HCT116 (cell line): ENCODE data around the gene RRAGA. TPM values are rescaled to one million over a fixed set of nuclear protein-coding genes. Genes with fewer than 3 reads are reported as not detected.

Source experiments
- ATAC-seq: fragments of 200-7000 bp; cut with Tn5 transposase; 2 replicates; pipeline ENCODE4 v1.9.1; 2020; ENCODE audit warnings: mild to moderate bottlenecking, moderate library complexity
- BruUV-seq: library from RNA; stranded (reverse); fragments of 400-500 nt; replicated peaks from 2 replicates; lab custom pipeline; 2021; lab: Mats Ljungman, UMichigan
- CTCF ChIA-PET: fragments of 300-600 bp; sonication (Branson Sonifier 250); formaldehyde crosslinking; loops from one replicate; lab custom pipeline; 2021; ENCODE audit warnings: antibody characterized with exemption; lab: Charles Lee
- POLR2A ChIA-PET: fragments of 300-600, 350-600 bp; sonication (Branson Sonifier 250); formaldehyde crosslinking; loops from one replicate; lab custom pipeline; 2021; ENCODE audit warnings: antibody characterized with exemption; lab: Charles Lee
- RAD21 ChIA-PET, 2 experiments: fragments of 300-600 bp; sonication (Branson Sonifier 250); formaldehyde crosslinking; loops; one replicate each; lab custom pipeline; 2023; ENCODE audit warnings: low total read pairs in 2 of 2; ENCODE audit not compliant: uncharacterized antibody in 2 of 2, unreplicated experiment in 2 of 2, low non-redundant PET in 1 of 2; lab: Charles Lee
- DNase-seq: peaks from one replicate; pipeline ENCODE4 v3.0.0-alpha.2; 2010; ENCODE audit warnings: low read depth, low spot score
- H2AFZ ChIP-seq: fragments of 200-600 bp; shearing (Covaris generic), sonication (generic); 2 replicates; pipeline ENCODE4 v1.6.1; 2017; ENCODE audit warnings: low read depth, mixed run types, mixed read lengths, antibody characterized with exemption, low read length; ENCODE audit not compliant: poor library complexity, severe bottlenecking
- H3K27ac ChIP-seq: 2 replicates; pipeline ENCODE4 v1.5.1; 2012; ENCODE audit warnings: low read depth, low read length
- H3K27me3 ChIP-seq: fragments of 200-600 bp; sonication (generic); 2 replicates; pipeline ENCODE4 v1.6.1; 2016; ENCODE audit warnings: mixed run types, low read length, mixed read lengths; ENCODE audit not compliant: insufficient read depth
- H3K36me3 ChIP-seq, 2 experiments: fragments of 200-500 bp in 1 of 2; fragments of 200-600 bp in 1 of 2; sonication (Bioruptor generic) in 1 of 2; sonication (generic) in 1 of 2; 2 replicates each; pipeline versions ENCODE4 v1.5.1 to v1.6.1; 2014 to 2016; ENCODE audit warnings: low read length in 2 of 2, inconsistent platforms in 1 of 2, mixed read lengths in 1 of 2, mixed run types in 1 of 2; ENCODE audit not compliant: insufficient read depth in 2 of 2, control insufficient read depth in 1 of 2
- H3K4me1 ChIP-seq, 2 experiments: fragments of 200-600 bp in 1 of 2; sonication (generic) in 1 of 2; 2 replicates each; pipeline versions ENCODE4 v1.5.1 to v1.6.1; 2012 to 2017; ENCODE audit warnings: low read length in 2 of 2, inconsistent platforms in 1 of 2, mild to moderate bottlenecking in 1 of 2, mixed read lengths in 1 of 2, mixed run types in 1 of 2, moderate library complexity in 1 of 2; ENCODE audit not compliant: insufficient read depth in 2 of 2, control insufficient read depth in 1 of 2
- H3K4me2 ChIP-seq: fragments of 200-600 bp; sonication (generic); 2 replicates; pipeline ENCODE4 v1.6.1; 2017; ENCODE audit warnings: mixed run types, low read length, mixed read lengths
- H3K4me3 ChIP-seq, 2 experiments: fragments of 200-600 bp in 1 of 2; sonication (generic) in 1 of 2; replicated peaks in 1 of 2; 2 replicates each; pipeline ENCODE4 v1.5.1; 2011 to 2016; ENCODE audit warnings: low read length in 2 of 2, control low read depth in 1 of 2, low read depth in 1 of 2, mild to moderate bottlenecking in 1 of 2, mixed read lengths in 1 of 2, mixed run types in 1 of 2
- H3K79me2 ChIP-seq: fragments of 200-600 bp; sonication (generic); 2 replicates; pipeline ENCODE4 v1.6.1; 2017; ENCODE audit warnings: mild to moderate bottlenecking, mixed run types, low read length, moderate library complexity, mixed read lengths; ENCODE audit not compliant: insufficient read depth
- H3K9ac ChIP-seq: fragments of 200-600 bp; sonication (generic); 2 replicates; pipeline ENCODE4 v1.6.1; 2016; ENCODE audit warnings: low read length, mixed read lengths
- H3K9me2 ChIP-seq: fragments of 200-600 bp; sonication (generic), shearing (Covaris generic); 2 replicates; pipeline ENCODE4 v1.6.1; 2017; ENCODE audit warnings: mixed run types, mild to moderate bottlenecking, moderate library complexity; ENCODE audit not compliant: insufficient read depth
- H3K9me3 ChIP-seq, 2 experiments: fragments of 200-500 bp in 1 of 2; fragments of 200-600 bp in 1 of 2; sonication (Bioruptor generic) in 1 of 2; sonication (generic) in 1 of 2; 2 replicates each; pipeline ENCODE4 v1.6.1; 2014 to 2017; ENCODE audit warnings: low read length in 2 of 2, mixed read lengths in 2 of 2, inconsistent platforms in 1 of 2, low read depth in 1 of 2, mild to moderate bottlenecking in 1 of 2, mixed run types in 1 of 2, moderate library complexity in 1 of 2; ENCODE audit not compliant: control insufficient read depth in 1 of 2, insufficient read depth in 1 of 2
- H4K20me1 ChIP-seq: fragments of 200-600 bp; sonication (generic), shearing (Covaris generic); 2 replicates; pipeline ENCODE4 v1.6.1; 2017; ENCODE audit warnings: mixed run types, mild to moderate bottlenecking, moderate library complexity; ENCODE audit not compliant: insufficient read depth
- CBX3 ChIP-seq: IDR thresholded peaks from 2 replicates; pipeline ENCODE4 v1.6.1; 2012; ENCODE audit warnings: low read depth
- CEBPB ChIP-seq: IDR thresholded peaks from 2 replicates; pipeline ENCODE4 v1.6.1; 2012; ENCODE audit warnings: low read depth
- EGR1 ChIP-seq: IDR thresholded peaks from 2 replicates; pipeline ENCODE4 v1.6.1; 2012; ENCODE audit warnings: low read depth
- ELF1 ChIP-seq: IDR thresholded peaks from 2 replicates; pipeline ENCODE4 v1.6.1; 2012; ENCODE audit warnings: low read depth, borderline replicate concordance
- EZH2 ChIP-seq: fragments of 200-600 bp; sonication (generic); IDR thresholded peaks from 2 replicates; pipeline ENCODE4 v1.6.1; 2017; ENCODE audit warnings: antibody characterized with exemption, mixed run types
- EZH2phosphoT487 ChIP-seq: fragments of 200-600 bp; IDR thresholded peaks from 2 replicates; pipeline ENCODE4 v1.6.1; 2018; ENCODE audit warnings: antibody characterized with exemption, borderline replicate concordance
- FOSL1 ChIP-seq: IDR thresholded peaks from 2 replicates; pipeline ENCODE4 v1.6.1; 2012; ENCODE audit warnings: low read depth
- JUND ChIP-seq: IDR thresholded peaks from 2 replicates; pipeline ENCODE4 v1.6.1; 2012
- POLR2A ChIP-seq: IDR thresholded peaks from 2 replicates; pipeline ENCODE4 v1.7.0; 2011; ENCODE audit warnings: borderline replicate concordance; ENCODE audit not compliant: insufficient read depth, insufficient read length; ENCODE audit errors: extremely low read depth
- RAD21 ChIP-seq: IDR thresholded peaks from 2 replicates; pipeline ENCODE4 v1.6.1; 2012; ENCODE audit warnings: low read depth, mild to moderate bottlenecking
- SIN3A ChIP-seq: IDR thresholded peaks from 2 replicates; pipeline ENCODE4 v1.6.1; 2012; ENCODE audit warnings: low read depth
- SRF ChIP-seq: IDR thresholded peaks from 2 replicates; pipeline ENCODE4 v1.6.1; 2012; ENCODE audit warnings: low read depth
- TCF7L2 ChIP-seq: IDR thresholded peaks from 2 replicates; pipeline ENCODE4 v1.7.0; 2011; ENCODE audit warnings: borderline replicate concordance, inconsistent platforms; ENCODE audit not compliant: insufficient read depth, insufficient read length; ENCODE audit errors: extremely low read depth
- YY1 ChIP-seq: IDR thresholded peaks from 2 replicates; pipeline ENCODE4 v1.6.1; 2011; ENCODE audit warnings: low read length, low read depth, moderate library complexity, mild to moderate bottlenecking; ENCODE audit not compliant: insufficient replicate concordance; ENCODE audit errors: extremely low read depth
- ZFX ChIP-seq: fragments of 450-650 bp; IDR thresholded peaks from 2 replicates; pipeline ENCODE4 v1.6.1; 2017
- ZNF274 ChIP-seq: fragments of 200-500 bp; sonication (Bioruptor generic); IDR thresholded peaks from 2 replicates; pipeline ENCODE4 v1.6.1; 2014; ENCODE audit warnings: mild to moderate bottlenecking, low read depth, low read length, inconsistent platforms
- intact Hi-C: fragments of 100-400 bp; cut with micrococcal nuclease; formaldehyde crosslinking; loops from 2 replicates; pipeline ENCODE4 v1.10.0; 2022
- total RNA-seq: library from RNA; stranded (reverse); gene quantifications from one replicate; pipeline ENCODE4 v1.2.1, GENCODE V29; 2021; ENCODE audit not compliant: unreplicated experiment
- TF ChIP-seq, protein P1 (sequence below): IDR thresholded peaks from 2 replicates; pipeline ENCODE4 v1.6.1; 2012
- TF ChIP-seq, protein P2 (sequence below), 3 experiments: fragments of 200-600 bp in 1 of 3; sonication (generic) in 1 of 3; IDR thresholded peaks in 2 of 3; conservative IDR thresholded peaks in 1 of 3; 2 replicates each; pipeline ENCODE4 v1.5.1; 2012 to 2017; ENCODE audit warnings: low read depth in 2 of 3, low read length in 2 of 3, antibody characterized with exemption in 1 of 3, borderline replicate concordance in 1 of 3, control low read depth in 1 of 3, mild to moderate bottlenecking in 1 of 3, mixed read lengths in 1 of 3, mixed run types in 1 of 3, moderate library complexity in 1 of 3; ENCODE audit not compliant: insufficient read depth in 1 of 3
- TF ChIP-seq, protein P3 (sequence below): IDR thresholded peaks from 2 replicates; pipeline ENCODE4 v1.6.1; 2011; ENCODE audit warnings: mild to moderate bottlenecking, low read length, moderate library complexity; ENCODE audit not compliant: insufficient replicate concordance; ENCODE audit errors: extremely low read depth
- TF ChIP-seq, protein P4 (sequence below): IDR thresholded peaks from 2 replicates; pipeline ENCODE4 v1.6.1; 2012

RRAGA gene
- total RNA-seq, 1 experiment from 2014 or later, result 47.3 TPM

DNA sequence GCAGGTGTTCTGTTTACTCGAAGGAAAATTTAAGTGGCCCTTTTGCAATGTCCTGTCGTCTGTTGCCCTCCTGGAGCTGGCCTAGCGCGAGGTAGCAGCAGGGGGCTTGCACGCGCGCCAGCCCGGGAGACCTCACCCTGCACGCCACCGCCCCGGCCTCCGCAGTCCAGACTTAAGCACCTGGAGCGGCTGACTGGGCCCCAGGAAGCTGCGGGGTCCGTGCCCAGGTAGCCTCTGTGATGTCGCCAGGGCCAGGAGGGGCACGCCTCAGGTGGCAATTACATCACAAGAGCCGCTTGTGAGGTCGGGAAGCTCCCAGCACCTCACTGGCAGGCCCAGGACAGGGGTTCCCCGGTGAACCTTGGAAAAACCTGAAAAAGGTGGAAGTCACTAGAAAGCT lies 16.2 kb upstream of the RRAGA start, which contains the start of gene SAXO1:
Gene SAXO1, minus strand, starts transcription at position 195 of the 400 bp plus-strand sequence. CDS start 301 bp downstream, outside the sequence.
- intact Hi-C loops, result no loop called here
- no peaks in the 10 kb centered on the region for H3K4me1 ChIP-seq
- ChIA-PET CTCF (no interaction called here), RAD21 (no interaction called here), POLR2A (no interaction called here)
- H3K9me2 ChIP-seq, result no peaks in the 10 kb centered on the region
- no peak within 1 kb of the TSS for H3K4me2 ChIP-seq
- no peak for ATAC-seq
- BruUV-seq, result no TSS peak
- H3K4me3 ChIP-seq, result no peak within 1 kb of the TSS
- no peak for DNase-seq
- H3K9ac ChIP-seq, result no peak within 1 kb of the TSS
- no peaks in the 10 kb centered on the region for H4K20me1 ChIP-seq
- TF ChIP-seq, protein P1, sequence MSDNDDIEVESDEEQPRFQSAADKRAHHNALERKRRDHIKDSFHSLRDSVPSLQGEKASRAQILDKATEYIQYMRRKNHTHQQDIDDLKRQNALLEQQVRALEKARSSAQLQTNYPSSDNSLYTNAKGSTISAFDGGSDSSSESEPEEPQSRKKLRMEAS, result no peak
- TF ChIP-seq, protein P2, sequence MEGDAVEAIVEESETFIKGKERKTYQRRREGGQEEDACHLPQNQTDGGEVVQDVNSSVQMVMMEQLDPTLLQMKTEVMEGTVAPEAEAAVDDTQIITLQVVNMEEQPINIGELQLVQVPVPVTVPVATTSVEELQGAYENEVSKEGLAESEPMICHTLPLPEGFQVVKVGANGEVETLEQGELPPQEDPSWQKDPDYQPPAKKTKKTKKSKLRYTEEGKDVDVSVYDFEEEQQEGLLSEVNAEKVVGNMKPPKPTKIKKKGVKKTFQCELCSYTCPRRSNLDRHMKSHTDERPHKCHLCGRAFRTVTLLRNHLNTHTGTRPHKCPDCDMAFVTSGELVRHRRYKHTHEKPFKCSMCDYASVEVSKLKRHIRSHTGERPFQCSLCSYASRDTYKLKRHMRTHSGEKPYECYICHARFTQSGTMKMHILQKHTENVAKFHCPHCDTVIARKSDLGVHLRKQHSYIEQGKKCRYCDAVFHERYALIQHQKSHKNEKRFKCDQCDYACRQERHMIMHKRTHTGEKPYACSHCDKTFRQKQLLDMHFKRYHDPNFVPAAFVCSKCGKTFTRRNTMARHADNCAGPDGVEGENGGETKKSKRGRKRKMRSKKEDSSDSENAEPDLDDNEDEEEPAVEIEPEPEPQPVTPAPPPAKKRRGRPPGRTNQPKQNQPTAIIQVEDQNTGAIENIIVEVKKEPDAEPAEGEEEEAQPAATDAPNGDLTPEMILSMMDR (IDR thresholded peaks at IDR 0.05 in 2 of 3, conservative IDR thresholded peaks at IDR 0.05 in 1 of 3; ENCODE audit: borderline replicate concordance in 1 of 3, insufficient read depth in 1 of 3, low read depth in 2 of 3, low read length in 2 of 3), result no peak
- no peak for TF ChIP-seq TCF7L2
- no peak for TF ChIP-seq SRF
- no peak for TF ChIP-seq YY1
- TF ChIP-seq, protein P3, sequence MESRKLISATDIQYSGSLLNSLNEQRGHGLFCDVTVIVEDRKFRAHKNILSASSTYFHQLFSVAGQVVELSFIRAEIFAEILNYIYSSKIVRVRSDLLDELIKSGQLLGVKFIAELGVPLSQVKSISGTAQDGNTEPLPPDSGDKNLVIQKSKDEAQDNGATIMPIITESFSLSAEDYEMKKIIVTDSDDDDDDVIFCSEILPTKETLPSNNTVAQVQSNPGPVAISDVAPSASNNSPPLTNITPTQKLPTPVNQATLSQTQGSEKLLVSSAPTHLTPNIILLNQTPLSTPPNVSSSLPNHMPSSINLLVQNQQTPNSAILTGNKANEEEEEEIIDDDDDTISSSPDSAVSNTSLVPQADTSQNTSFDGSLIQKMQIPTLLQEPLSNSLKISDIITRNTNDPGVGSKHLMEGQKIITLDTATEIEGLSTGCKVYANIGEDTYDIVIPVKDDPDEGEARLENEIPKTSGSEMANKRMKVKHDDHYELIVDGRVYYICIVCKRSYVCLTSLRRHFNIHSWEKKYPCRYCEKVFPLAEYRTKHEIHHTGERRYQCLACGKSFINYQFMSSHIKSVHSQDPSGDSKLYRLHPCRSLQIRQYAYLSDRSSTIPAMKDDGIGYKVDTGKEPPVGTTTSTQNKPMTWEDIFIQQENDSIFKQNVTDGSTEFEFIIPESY, result no peak
- TF ChIP-seq, protein P4, sequence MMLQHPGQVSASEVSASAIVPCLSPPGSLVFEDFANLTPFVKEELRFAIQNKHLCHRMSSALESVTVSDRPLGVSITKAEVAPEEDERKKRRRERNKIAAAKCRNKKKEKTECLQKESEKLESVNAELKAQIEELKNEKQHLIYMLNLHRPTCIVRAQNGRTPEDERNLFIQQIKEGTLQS, result no peak
- no peak for TF ChIP-seq FOSL1
- no peak for TF ChIP-seq RAD21
- no peak for TF ChIP-seq ELF1
- TF ChIP-seq ZFX, result no peak
- TF ChIP-seq CBX3, result no peak
- no peak for TF ChIP-seq EGR1
- TF ChIP-seq EZH2, result no peak
- TF ChIP-seq ZNF274, result no peak
- TF ChIP-seq SIN3A, result no peak
- TF ChIP-seq CEBPB, result no peak
- TF ChIP-seq EZH2phosphoT487, result no peak
- no peak for TF ChIP-seq POLR2A
- no peak for TF ChIP-seq JUND
- H3K27me3 ChIP-seq, result no peaks in the 10 kb centered on the region
- no peak within 1 kb of the TSS for H3K27ac ChIP-seq
- H3K79me2 ChIP-seq, result no peaks in the 10 kb centered on the region
- H3K9me3 ChIP-seq, result no peaks in the 10 kb centered on the region
- no peaks in the 10 kb centered on the region for H3K36me3 ChIP-seq
- H2AFZ ChIP-seq, result no peak within 1 kb of the TSS
